ENCODE results near the gene SYT14. TPM values are rescaled to one million over a fixed set of nuclear protein-coding genes. Genes with fewer than 3 reads are reported as not detected.
"Not testable (repeated sequence)": the region's sequence is repeated elsewhere in the genome, so short reads cannot be mapped to it uniquely, and the experiment has no call there.

SYT14 gene
- total RNA-seq, 1 experiment from 2014 or later, result 0.07 TPM

DNA sequence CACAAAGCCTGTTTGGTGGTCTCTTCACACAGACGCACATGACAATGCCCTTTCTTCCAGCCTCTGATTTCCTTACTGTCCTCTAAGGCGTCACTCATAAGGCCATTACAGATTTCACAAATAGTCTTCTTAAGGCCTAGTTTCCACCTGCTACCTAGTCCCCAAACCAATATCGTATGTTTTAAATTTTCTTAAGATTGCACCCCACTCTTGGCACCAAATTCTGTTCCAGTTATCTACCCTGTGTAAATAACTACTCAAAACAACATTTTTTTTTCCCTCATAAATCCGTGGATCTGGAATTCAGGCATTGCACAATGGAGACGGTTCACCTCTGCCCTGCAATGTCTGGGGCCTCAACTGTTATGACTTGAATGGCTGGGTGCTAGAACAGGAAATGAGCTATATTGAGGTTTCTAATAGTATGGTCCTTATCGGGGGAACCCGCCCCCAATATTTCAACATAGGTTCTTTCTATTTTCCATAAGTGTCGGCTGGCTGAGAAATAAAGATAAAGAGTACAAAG is 257.7 kb downstream of the SYT14 start:
- BruUV-seq (replicated peaks), result no TSS peak
- no peaks in the 10 kb centered on the region for H3K27me3 ChIP-seq (ENCODE audit: insufficient read depth, low read length)
- RAD21 ChIA-PET (ENCODE audit: low non-redundant PET in 1 of 2, low total read pairs in 2 of 2, uncharacterized antibody in 2 of 2, unreplicated experiment in 2 of 2), result no interaction called here
- no peaks in the 10 kb centered on the region for H3K9me2 ChIP-seq (ENCODE audit: insufficient read depth)
- no peaks in the 10 kb centered on the region for H3K79me2 ChIP-seq (ENCODE audit: insufficient read depth, low read length)
- no peaks in the 10 kb centered on the region for H4K20me1 ChIP-seq (ENCODE audit: insufficient read depth)
- no peak overlapping the region for H3K4me3 ChIP-seq (replicated peaks in 1 of 2; ENCODE audit: low read depth in 1 of 2, low read length in 2 of 2)
- POLR2A ChIA-PET, result no interaction called here
- DNase-seq (ENCODE audit: low read depth, low spot score) (no peak), ATAC-seq (no peak)
- no peaks in the 10 kb centered on the region for H3K4me1 ChIP-seq (ENCODE audit: control insufficient read depth in 1 of 2, insufficient read depth in 2 of 2, low read length in 2 of 2)
- peaks cover 0 to 6% of the 10 kb centered on the region in 2 experiments; a peak in 1 of 4 replicates for H3K9me3 ChIP-seq (ENCODE audit: control insufficient read depth in 1 of 2, insufficient read depth in 1 of 2, low read depth in 1 of 2, low read length in 2 of 2)
- CTCF ChIA-PET, result no interaction called here
- no peaks in the 10 kb centered on the region for H3K36me3 ChIP-seq (ENCODE audit: control insufficient read depth in 1 of 2, insufficient read depth in 2 of 2, low read length in 2 of 2)
- H3K4me2 ChIP-seq (ENCODE audit: low read length), result no peak overlapping the region
- H3K9ac ChIP-seq (ENCODE audit: low read length), result no peak overlapping the region
- no peak overlapping the region for H2AFZ ChIP-seq (ENCODE audit: low read depth, low read length, poor library complexity, severe bottlenecking)
- no peak for TF ChIP-seq CEBPB (IDR thresholded peaks at IDR 0.05; ENCODE audit: low read depth)
- no peak for TF ChIP-seq FOSL1 (IDR thresholded peaks at IDR 0.05; ENCODE audit: low read depth)
- TF ChIP-seq ZNF274 (IDR thresholded peaks at IDR 0.05; ENCODE audit: low read depth, low read length), result no peak
- TF ChIP-seq EGR1 (IDR thresholded peaks at IDR 0.05; ENCODE audit: low read depth), result no peak
- TF ChIP-seq ZFX (IDR thresholded peaks at IDR 0.05), result no peak
- TF ChIP-seq REST (IDR thresholded peaks at IDR 0.05; ENCODE audit: low read depth), result no peak
- no peak for TF ChIP-seq TCF7L2 (IDR thresholded peaks at IDR 0.05; ENCODE audit: borderline replicate concordance, extremely low read depth, insufficient read depth, insufficient read length)
- no peak for TF ChIP-seq EZH2 (IDR thresholded peaks at IDR 0.05)
- TF ChIP-seq JUND (IDR thresholded peaks at IDR 0.05), result no peak
- TF ChIP-seq SP1 (IDR thresholded peaks at IDR 0.05; ENCODE audit: low read depth), result no peak
- TF ChIP-seq, protein P1, sequence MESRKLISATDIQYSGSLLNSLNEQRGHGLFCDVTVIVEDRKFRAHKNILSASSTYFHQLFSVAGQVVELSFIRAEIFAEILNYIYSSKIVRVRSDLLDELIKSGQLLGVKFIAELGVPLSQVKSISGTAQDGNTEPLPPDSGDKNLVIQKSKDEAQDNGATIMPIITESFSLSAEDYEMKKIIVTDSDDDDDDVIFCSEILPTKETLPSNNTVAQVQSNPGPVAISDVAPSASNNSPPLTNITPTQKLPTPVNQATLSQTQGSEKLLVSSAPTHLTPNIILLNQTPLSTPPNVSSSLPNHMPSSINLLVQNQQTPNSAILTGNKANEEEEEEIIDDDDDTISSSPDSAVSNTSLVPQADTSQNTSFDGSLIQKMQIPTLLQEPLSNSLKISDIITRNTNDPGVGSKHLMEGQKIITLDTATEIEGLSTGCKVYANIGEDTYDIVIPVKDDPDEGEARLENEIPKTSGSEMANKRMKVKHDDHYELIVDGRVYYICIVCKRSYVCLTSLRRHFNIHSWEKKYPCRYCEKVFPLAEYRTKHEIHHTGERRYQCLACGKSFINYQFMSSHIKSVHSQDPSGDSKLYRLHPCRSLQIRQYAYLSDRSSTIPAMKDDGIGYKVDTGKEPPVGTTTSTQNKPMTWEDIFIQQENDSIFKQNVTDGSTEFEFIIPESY (IDR thresholded peaks at IDR 0.05; ENCODE audit: extremely low read depth, insufficient replicate concordance, low read length), result no peak
- intact Hi-C loops (cut with micrococcal nuclease), result no loop called here
- no peak overlapping the region for H3K27ac ChIP-seq (ENCODE audit: low read depth, low read length)

GRCh38 chr1:210196266-210196665 is 258.2 kb downstream of the SYT14 start:
- POLR2A ChIA-PET; intact Hi-C loops (cut with micrococcal nuclease); H3K36me3 ChIP-seq (ENCODE audit: control insufficient read depth in 1 of 2, insufficient read depth in 2 of 2, low read length in 2 of 2); ATAC-seq; H3K27me3 ChIP-seq (ENCODE audit: insufficient read depth, low read length); H3K9me3 ChIP-seq (ENCODE audit: control insufficient read depth in 1 of 2, insufficient read depth in 1 of 2, low read depth in 1 of 2, low read length in 2 of 2); CTCF ChIA-PET; H3K9ac ChIP-seq (ENCODE audit: low read length); DNase-seq (ENCODE audit: low read depth, low spot score); H2AFZ ChIP-seq (ENCODE audit: low read depth, low read length, poor library complexity, severe bottlenecking); BruUV-seq (replicated peaks); H3K9me2 ChIP-seq (ENCODE audit: insufficient read depth); RAD21 ChIA-PET (ENCODE audit: low non-redundant PET in 1 of 2, low total read pairs in 2 of 2, uncharacterized antibody in 2 of 2, unreplicated experiment in 2 of 2); H3K4me3 ChIP-seq (replicated peaks in 1 of 2; ENCODE audit: low read depth in 1 of 2, low read length in 2 of 2); H3K27ac ChIP-seq (ENCODE audit: low read depth, low read length); H3K79me2 ChIP-seq (ENCODE audit: insufficient read depth, low read length); H3K4me2 ChIP-seq (ENCODE audit: low read length); H3K4me1 ChIP-seq (ENCODE audit: control insufficient read depth in 1 of 2, insufficient read depth in 2 of 2, low read length in 2 of 2); H4K20me1 ChIP-seq (ENCODE audit: insufficient read depth): not testable (repeated sequence)

Measured in HCT116 (cell line).